ENCODE measurements around the gene GRID1.

Gene GRID1

DNA sequence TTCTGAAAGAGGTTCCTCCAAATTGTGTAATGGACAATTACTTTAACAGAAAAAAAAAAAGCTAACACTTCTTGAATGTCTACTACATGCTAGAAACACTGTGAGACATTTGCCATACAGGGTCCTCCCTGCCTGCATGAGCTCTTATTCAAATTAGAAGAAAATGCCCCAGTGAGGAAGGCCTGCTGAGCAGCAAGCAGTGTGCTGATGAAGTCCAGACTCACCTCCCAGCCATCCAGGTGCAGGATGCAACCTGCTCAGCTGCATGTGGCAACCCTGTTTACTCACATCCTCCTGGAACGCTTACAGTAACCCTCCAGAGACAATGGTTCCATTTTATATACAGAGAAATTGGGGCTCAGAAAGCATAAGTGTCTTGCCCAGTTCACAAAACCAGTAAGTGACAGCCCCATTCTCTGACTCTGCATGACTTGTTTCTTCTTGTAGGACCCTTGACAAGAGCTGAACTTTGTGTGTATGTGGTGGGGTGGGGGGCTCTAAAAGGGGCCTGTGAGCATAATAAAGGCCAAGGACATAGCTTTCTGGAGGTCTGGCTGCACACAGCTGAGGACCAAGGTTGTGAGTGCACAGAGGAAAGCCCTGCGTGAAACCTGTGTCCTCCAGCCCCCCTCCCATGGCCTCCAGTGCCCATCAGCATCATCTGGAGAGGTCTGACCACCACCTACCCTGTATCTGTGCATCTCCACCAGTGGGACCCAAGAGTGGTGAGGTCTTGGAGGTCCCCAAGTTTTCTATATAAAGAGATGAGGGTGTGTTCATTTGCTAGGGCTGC lies 387.8 kb downstream of the GRID1 start:
- Histone ChIP-seq H3K27me3 (ENCODE audit: control insufficient read depth in 1 of 2, insufficient read depth in 1 of 2, low read length in 2 of 2) (no peaks in the 10 kb centered on the region), H3K4me1 (ENCODE audit: control insufficient read depth, insufficient read depth, low read depth, low read length) (no peaks in the 10 kb centered on the region), H3K36me3 (ENCODE audit: control insufficient read depth in 1 of 2, insufficient read depth in 2 of 2, low read depth in 1 of 2, low read length in 2 of 2) (no peaks in the 10 kb centered on the region), H3K9ac (ENCODE audit: low read length) (no peak overlapping the region), H3K9me3 (ENCODE audit: control insufficient read depth, low read length) (no peaks in the 10 kb centered on the region), H4K91ac (ENCODE audit: low read length) (no peak overlapping the region), H3K4me3 (ENCODE audit: insufficient read depth in 1 of 2, low read depth in 1 of 2, low read length in 2 of 2) (no peak overlapping the region), H2BK15ac (ENCODE audit: low read depth, poor library complexity, severe bottlenecking) (no peak overlapping the region), H3K4ac (ENCODE audit: low read depth in 1 of 2, low read length in 2 of 2) (no peak overlapping the region), H3K23ac (ENCODE audit: low read length in 2 of 2) (no peak overlapping the region), H3K18ac (ENCODE audit: low read depth in 1 of 2, low read length in 2 of 2) (no peak overlapping the region), H3K27ac (ENCODE audit: low read length, poor library complexity, severe bottlenecking) (no peak overlapping the region), H3K4me2 (ENCODE audit: low read length, poor library complexity, severe bottlenecking) (no peak overlapping the region), H4K8ac (ENCODE audit: low read length) (no peak overlapping the region), H2AK5ac (ENCODE audit: low read length, severe bottlenecking) (no peak overlapping the region), H2AFZ (ENCODE audit: low read depth, low read length) (no peak overlapping the region), H3K79me1 (replicated peaks; ENCODE audit: low read length, poor library complexity, severe bottlenecking) (no peaks in the 10 kb centered on the region), H2BK120ac (ENCODE audit: low read depth, low read length) (no peak overlapping the region), H2BK5ac (ENCODE audit: low read depth, low read length, poor library complexity, severe bottlenecking) (no peak overlapping the region), H3K14ac (ENCODE audit: low read length in 2 of 2) (no peak overlapping the region), H2BK12ac (ENCODE audit: low read length in 2 of 2) (no peak overlapping the region)
- DNase-seq = no peak
- whole genome bisulfite sequencing = 70% methylated on average over 2 of the region's 2 CpGs

DNA sequence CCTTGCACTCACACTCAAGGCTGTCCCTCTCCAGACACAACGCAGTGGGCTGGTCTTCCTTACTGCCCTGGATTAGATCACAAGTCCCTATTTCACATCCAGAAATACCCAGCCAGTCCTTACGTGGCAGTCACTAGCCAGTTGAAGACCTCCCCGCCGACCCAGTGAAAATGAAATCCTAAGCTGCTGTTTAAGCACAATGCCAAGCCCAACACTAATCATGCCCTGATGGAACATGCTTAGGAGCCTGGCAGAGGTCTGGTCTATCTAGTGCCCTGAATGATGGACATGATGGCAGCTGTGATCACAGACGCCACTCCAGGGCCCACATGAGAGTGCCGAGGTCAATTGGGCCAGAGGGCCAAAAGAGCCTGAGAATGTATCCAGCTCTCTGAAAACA lies 389.0 kb downstream of the GRID1 start:
- H4K91ac ChIP-seq (ENCODE audit: low read length) = no peak overlapping the region
- H2BK120ac ChIP-seq (ENCODE audit: low read depth, low read length) = no peak overlapping the region
- H2AK5ac ChIP-seq (ENCODE audit: low read length, severe bottlenecking) = no peak overlapping the region
- H3K27ac ChIP-seq (ENCODE audit: low read length, poor library complexity, severe bottlenecking) = no peak overlapping the region
- WGBS = 82% methylated on average over 6 of the region's 6 CpGs
- H3K14ac ChIP-seq (ENCODE audit: low read length in 2 of 2) = no peak overlapping the region
- H3K36me3 ChIP-seq (ENCODE audit: control insufficient read depth in 1 of 2, insufficient read depth in 2 of 2, low read depth in 1 of 2, low read length in 2 of 2) = no peaks in the 10 kb centered on the region
- H3K79me1 ChIP-seq (replicated peaks; ENCODE audit: low read length, poor library complexity, severe bottlenecking) = no peaks in the 10 kb centered on the region
- no peaks in the 10 kb centered on the region for H3K27me3 ChIP-seq (ENCODE audit: control insufficient read depth in 1 of 2, insufficient read depth in 1 of 2, low read length in 2 of 2)
- H2AFZ ChIP-seq (ENCODE audit: low read depth, low read length) = no peak overlapping the region
- no peak for DNase-seq
- H3K23ac ChIP-seq (ENCODE audit: low read length in 2 of 2) = no peak overlapping the region
- H3K4ac ChIP-seq (ENCODE audit: low read depth in 1 of 2, low read length in 2 of 2) = no peak overlapping the region
- H2BK5ac ChIP-seq (ENCODE audit: low read depth, low read length, poor library complexity, severe bottlenecking) = no peak overlapping the region
- no peak overlapping the region for H3K9ac ChIP-seq (ENCODE audit: low read length)
- H2BK15ac ChIP-seq (ENCODE audit: low read depth, poor library complexity, severe bottlenecking) = no peak overlapping the region
- H3K4me3 ChIP-seq (ENCODE audit: insufficient read depth in 1 of 2, low read depth in 1 of 2, low read length in 2 of 2) = no peak overlapping the region
- H2BK12ac ChIP-seq (ENCODE audit: low read length in 2 of 2) = no peak overlapping the region
- H4K8ac ChIP-seq (ENCODE audit: low read length) = no peak overlapping the region
- no peaks in the 10 kb centered on the region for H3K4me1 ChIP-seq (ENCODE audit: control insufficient read depth, insufficient read depth, low read depth, low read length)
- H3K4me2 ChIP-seq (ENCODE audit: low read length, poor library complexity, severe bottlenecking) = no peak overlapping the region
- no peaks in the 10 kb centered on the region for H3K9me3 ChIP-seq (ENCODE audit: control insufficient read depth, low read length)
- no peak overlapping the region for H3K18ac ChIP-seq (ENCODE audit: low read depth in 1 of 2, low read length in 2 of 2)

GRCh38 chr10:85976267-85976793 lies 390.3 kb downstream of the GRID1 start:
- Histone ChIP-seq H3K27ac (ENCODE audit: low read length, poor library complexity, severe bottlenecking) (no peak overlapping the region), H3K9me3 (ENCODE audit: control insufficient read depth, low read length) (peaks cover 4% of the 10 kb centered on the region), H3K14ac (ENCODE audit: low read length in 2 of 2) (no peak overlapping the region), H2BK120ac (ENCODE audit: low read depth, low read length) (no peak overlapping the region), H4K8ac (ENCODE audit: low read length) (no peak overlapping the region), H3K27me3 (ENCODE audit: control insufficient read depth in 1 of 2, insufficient read depth in 1 of 2, low read length in 2 of 2) (no peaks in the 10 kb centered on the region), H3K4me1 (ENCODE audit: control insufficient read depth, insufficient read depth, low read depth, low read length) (no peaks in the 10 kb centered on the region), H3K9ac (ENCODE audit: low read length) (no peak overlapping the region), H3K4me2 (ENCODE audit: low read length, poor library complexity, severe bottlenecking) (no peak overlapping the region), H2BK15ac (ENCODE audit: low read depth, poor library complexity, severe bottlenecking) (no peak overlapping the region), H2AFZ (ENCODE audit: low read depth, low read length) (no peak overlapping the region), H3K79me1 (replicated peaks; ENCODE audit: low read length, poor library complexity, severe bottlenecking) (no peaks in the 10 kb centered on the region), H2AK5ac (ENCODE audit: low read length, severe bottlenecking) (no peak overlapping the region), H2BK5ac (ENCODE audit: low read depth, low read length, poor library complexity, severe bottlenecking) (no peak overlapping the region), H4K91ac (ENCODE audit: low read length) (no peak overlapping the region), H3K4ac (ENCODE audit: low read depth in 1 of 2, low read length in 2 of 2) (no peak overlapping the region), H3K36me3 (ENCODE audit: control insufficient read depth in 1 of 2, insufficient read depth in 2 of 2, low read depth in 1 of 2, low read length in 2 of 2) (no peaks in the 10 kb centered on the region), H3K4me3 (ENCODE audit: insufficient read depth in 1 of 2, low read depth in 1 of 2, low read length in 2 of 2) (no peak overlapping the region), H3K18ac (ENCODE audit: low read depth in 1 of 2, low read length in 2 of 2) (no peak overlapping the region), H2BK12ac (ENCODE audit: low read length in 2 of 2) (no peak overlapping the region), H3K23ac (ENCODE audit: low read length in 2 of 2) (no peak overlapping the region)
- 79% methylated on average over 6 of the region's 6 CpGs for WGBS
- no peak for DNase-seq

DNA sequence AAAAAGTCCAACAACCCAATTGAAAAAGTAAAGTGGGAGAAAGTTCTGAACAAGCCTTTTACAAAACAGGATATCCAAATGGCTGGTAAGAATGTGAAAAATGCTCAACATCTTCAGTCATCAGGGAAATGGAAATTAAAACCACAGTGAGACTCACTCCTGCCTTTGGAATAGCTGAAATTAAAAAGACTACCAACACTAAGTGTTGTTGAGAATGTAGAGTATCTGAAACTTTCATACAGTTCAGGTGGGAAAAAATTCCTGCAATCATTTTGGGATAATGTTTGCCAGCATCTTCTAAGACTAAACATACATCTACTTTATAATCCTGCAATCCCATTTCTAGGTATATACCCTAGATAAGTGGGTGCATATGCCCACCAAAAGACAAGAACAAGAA lies 395.1 kb downstream of the GRID1 start:
- H3K4me1 ChIP-seq (ENCODE audit: control insufficient read depth, insufficient read depth, low read depth, low read length) = no peaks in the 10 kb centered on the region
- H3K23ac ChIP-seq (ENCODE audit: low read length in 2 of 2) = no peak overlapping the region
- H3K9ac ChIP-seq (ENCODE audit: low read length) = no peak overlapping the region
- H2AFZ ChIP-seq (ENCODE audit: low read depth, low read length) = no peak overlapping the region
- no peak overlapping the region for H4K91ac ChIP-seq (ENCODE audit: low read length)
- no peak for DNase-seq
- H3K14ac ChIP-seq (ENCODE audit: low read length in 2 of 2) = no peak overlapping the region
- no peak overlapping the region for H3K18ac ChIP-seq (ENCODE audit: low read depth in 1 of 2, low read length in 2 of 2)
- no peaks in the 10 kb centered on the region for H3K79me1 ChIP-seq (replicated peaks; ENCODE audit: low read length, poor library complexity, severe bottlenecking)
- H2BK5ac ChIP-seq (ENCODE audit: low read depth, low read length, poor library complexity, severe bottlenecking) = no peak overlapping the region
- H2BK120ac ChIP-seq (ENCODE audit: low read depth, low read length) = no peak overlapping the region
- H3K9me3 ChIP-seq (ENCODE audit: control insufficient read depth, low read length) = peaks cover 9% of the 10 kb centered on the region
- H3K4me2 ChIP-seq (ENCODE audit: low read length, poor library complexity, severe bottlenecking) = no peak overlapping the region
- H3K27ac ChIP-seq (ENCODE audit: low read length, poor library complexity, severe bottlenecking) = no peak overlapping the region
- no peak overlapping the region for H3K4me3 ChIP-seq (ENCODE audit: insufficient read depth in 1 of 2, low read depth in 1 of 2, low read length in 2 of 2)
- no peak overlapping the region for H4K8ac ChIP-seq (ENCODE audit: low read length)
- H3K27me3 ChIP-seq (ENCODE audit: control insufficient read depth in 1 of 2, insufficient read depth in 1 of 2, low read length in 2 of 2) = no peaks in the 10 kb centered on the region
- no peak overlapping the region for H2BK15ac ChIP-seq (ENCODE audit: low read depth, poor library complexity, severe bottlenecking)
- no peak overlapping the region for H2AK5ac ChIP-seq (ENCODE audit: low read length, severe bottlenecking)
- no peak overlapping the region for H2BK12ac ChIP-seq (ENCODE audit: low read length in 2 of 2)
- no peak overlapping the region for H3K4ac ChIP-seq (ENCODE audit: low read depth in 1 of 2, low read length in 2 of 2)
- H3K36me3 ChIP-seq (ENCODE audit: control insufficient read depth in 1 of 2, insufficient read depth in 2 of 2, low read depth in 1 of 2, low read length in 2 of 2) = no peaks in the 10 kb centered on the region

All from mesenchymal stem cell (in vitro differentiated cells and primary cell).